HG02798 (cell line): ENCODE data around the gene MT1HL1.
A peak's percentile ranks its signal among the peaks of the same experiment; 100 is the strongest.

Experiments
- ATAC-seq: cut with Tn5 transposase; IDR thresholded peaks from one replicate; pipeline ENCODE4 v1.9.1; 2021; ENCODE audit warnings: mild to moderate bottlenecking; ENCODE audit not compliant: unreplicated experiment, poor library complexity

Gene MT1HL1

DNA sequence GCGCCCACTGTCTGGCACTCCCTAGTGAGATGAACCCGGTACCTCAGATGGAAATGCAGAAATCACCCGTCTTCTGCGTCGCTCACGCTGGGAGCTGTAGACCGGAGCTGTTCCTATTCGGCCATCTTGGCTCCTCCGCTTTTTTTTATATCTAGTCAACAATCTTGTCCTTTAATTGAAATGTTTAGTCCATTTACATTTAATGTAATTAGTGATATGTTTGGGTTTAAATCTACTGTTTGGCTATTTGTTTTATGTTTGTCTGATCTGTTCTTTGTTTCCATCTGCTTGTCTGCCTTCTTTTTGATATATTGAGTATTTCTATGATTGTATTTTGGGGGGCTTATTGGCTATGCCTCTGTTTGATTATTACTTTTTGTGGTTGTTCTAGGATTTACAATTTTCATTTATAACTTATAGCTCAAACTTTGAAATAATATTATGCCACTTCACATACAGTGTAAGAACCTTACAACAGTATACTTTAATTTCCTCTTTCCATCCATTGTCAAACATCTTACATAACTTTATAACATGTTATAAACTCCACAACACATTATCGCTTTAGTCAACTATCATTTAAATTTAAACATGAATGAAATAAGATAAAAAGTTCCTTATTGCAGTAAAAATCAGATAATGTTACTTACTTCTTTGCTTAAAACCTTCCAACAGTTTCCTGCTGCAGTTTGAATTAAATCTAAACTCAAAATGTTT lies 21.3 kb upstream of the MT1HL1 start:
- ATAC-seq, result no peak

DNA sequence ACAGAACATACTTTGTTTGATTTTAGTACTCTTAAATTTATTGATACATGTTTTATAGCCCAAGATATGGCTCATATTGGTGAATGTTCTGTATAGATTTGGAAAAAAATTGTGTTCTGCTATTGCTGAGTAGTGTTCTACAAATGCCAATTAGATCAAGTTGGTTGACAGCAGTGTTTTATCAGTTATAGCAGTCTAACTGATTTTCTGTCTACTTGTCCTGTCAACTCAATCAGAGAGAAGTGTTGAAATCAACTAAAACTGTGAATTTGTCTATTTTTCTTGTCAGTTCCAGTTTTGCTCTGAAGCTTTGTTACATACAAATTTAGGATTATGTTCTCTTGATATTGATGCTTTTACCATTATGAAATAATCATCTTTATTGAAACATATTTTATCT lies 14.7 kb upstream of the MT1HL1 start:
- no peak for ATAC-seq

DNA sequence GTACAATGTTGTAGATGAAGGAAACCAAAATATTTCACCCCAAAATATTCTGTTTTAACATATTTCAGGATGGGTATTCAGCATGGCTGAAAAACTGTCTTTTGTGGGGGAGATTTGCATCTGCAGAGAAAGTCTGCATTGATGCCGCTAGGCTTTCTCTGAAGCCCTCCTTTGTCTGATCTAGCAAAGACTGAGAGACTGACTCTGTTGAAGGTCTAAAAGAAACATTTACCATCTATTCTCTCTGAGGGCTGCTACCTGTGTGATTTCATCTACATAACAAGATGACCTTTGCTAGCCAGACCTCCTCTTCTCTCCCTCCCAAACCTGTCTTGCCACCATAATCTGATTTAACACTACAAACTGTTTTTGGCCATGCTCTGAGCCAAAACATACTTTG lies 12.4 kb upstream of the MT1HL1 start:
- ATAC-seq, result no peak

DNA sequence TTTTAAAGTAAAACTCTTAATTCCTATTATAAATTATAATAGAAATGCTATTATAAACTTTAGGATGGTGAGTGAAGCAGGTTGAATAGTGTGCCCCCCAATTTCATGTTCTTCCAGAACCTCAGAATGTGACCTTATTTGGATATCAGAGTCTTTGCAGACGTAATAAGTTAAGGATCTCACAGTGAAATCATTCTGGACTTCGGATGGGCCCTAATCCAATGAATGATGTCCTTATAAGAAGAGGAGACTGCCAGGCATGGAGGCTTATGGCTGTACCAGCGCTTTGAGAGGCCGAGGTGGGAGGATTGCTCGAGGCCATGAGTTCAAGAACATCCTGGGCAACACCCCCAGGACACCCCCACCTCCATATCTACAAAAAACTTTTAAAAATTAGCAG lies 9.4 kb upstream of the MT1HL1 start:
- ATAC-seq, result no peak

DNA sequence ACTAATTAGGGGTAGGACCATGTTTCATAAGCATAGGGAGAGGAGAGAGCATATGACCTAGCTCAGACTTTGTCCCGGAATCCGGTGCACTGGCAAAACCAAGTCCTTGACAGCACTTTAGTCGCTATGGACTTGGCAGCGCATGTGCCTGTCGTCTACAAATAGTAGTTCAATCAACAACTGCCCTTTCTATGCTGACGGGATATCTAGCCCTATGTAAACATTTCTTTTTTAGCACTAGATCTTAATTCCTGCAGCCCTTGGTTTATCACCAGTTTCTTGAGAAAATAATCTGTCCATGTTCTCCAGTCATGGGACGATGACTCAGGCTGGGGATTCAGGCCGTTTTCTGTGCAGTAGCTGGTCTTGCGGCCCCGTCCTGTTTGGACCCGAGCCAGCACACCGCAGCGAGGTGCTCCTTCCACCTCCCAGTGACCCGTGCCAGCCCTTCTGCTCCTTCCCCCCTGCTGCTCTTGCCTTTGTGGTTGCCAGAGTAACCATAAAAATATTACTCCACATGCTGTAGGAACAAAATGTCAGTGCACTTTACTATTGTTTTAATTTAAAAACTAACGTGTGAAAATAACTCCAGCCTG lies 8.6 kb upstream of the MT1HL1 start:
- no peak for ATAC-seq

DNA sequence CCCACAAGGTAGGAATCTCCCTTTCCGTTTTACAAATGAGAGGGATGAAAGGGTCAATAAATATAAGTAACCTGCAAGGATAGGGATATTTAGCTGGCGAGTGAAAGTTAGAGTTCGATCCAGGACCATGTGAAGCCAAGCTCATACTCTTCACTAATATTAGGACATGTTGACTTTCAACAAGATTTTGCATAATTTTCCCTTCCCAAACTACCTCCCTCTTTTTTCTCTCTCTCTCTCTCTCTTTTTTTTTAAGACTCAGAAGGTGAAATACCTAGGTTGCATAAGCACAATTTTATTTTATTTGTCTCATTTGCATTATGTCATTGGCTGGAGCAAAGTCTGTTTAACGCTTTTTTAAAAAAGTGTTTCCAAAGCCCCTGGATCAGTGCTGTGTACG lies 8.1 kb upstream of the MT1HL1 start:
- ATAC-seq, result no peak

DNA sequence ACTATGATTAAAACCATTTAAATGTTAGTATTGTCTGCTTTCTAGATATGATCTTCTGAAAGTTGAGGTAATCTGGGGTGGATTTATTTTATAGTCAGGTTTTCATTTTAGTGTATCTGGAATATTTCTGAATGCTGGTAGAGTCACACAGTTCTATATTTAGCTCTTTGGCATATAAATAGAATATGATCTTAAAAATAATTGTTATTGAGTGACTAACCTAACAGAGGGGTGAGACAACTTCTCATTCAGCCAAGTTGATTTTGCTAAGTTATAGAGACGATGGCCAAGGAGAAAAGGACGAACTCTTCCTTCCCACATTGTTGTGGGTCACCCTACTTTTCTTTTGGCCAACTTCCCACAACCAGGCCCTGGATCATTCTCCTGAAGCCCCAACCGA lies 7.2 kb upstream of the MT1HL1 start:
- no peak for ATAC-seq

DNA sequence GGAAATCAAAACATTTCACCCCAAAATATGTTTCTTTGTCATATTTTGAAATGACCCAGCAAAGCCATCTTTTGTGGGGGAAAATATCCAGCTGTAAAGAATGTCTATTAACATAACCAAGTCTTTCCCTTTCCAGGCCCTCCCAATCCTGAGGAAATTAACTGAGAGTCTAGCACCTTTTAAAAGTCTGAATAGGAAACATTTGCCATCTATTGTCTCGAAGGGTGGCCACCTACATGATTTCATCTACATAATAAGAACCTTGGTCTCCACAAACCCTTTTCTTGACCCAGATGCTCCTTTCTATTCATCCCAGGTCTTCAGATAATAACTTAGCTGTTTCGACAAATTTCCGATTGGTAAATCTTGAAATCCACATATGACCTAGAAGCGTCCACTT lies 5.4 kb upstream of the MT1HL1 start:
- ATAC-seq, result no peak

DNA sequence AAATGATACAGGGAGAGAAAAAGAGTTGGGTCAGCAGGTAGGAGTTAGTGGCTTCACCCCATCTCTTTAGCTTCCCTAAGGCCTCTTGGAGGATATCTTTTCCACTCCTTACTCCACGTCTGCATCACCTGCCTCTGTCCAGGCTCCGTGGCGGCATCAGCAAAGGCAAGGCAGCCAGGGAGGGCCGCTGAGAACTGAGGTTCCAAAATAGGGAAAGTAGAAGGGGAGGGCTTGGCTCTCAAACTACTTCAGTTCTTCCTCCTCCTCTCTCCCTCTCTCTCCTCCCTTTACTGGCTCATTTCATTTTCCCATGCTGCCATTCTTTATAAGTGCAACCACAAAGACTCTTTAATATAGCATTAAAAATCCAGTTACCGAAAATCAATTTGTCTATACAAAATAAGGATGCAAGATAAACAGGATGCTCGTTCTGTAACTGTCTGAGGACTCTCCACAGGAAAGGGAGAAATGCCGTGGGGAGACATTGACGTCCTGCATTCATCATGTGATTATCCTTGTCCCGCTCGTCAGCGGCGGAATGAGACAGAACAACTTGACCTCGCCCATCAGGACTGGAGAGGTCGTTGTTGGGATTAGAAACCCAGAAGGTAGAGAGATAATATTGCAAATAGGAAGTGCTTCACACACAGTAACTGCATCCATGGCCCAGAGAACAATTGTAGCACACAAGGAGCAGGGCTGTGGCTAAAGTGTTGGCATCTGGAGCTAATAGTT lies 3.1 kb upstream of the MT1HL1 start:
- ATAC-seq, result no peak

DNA sequence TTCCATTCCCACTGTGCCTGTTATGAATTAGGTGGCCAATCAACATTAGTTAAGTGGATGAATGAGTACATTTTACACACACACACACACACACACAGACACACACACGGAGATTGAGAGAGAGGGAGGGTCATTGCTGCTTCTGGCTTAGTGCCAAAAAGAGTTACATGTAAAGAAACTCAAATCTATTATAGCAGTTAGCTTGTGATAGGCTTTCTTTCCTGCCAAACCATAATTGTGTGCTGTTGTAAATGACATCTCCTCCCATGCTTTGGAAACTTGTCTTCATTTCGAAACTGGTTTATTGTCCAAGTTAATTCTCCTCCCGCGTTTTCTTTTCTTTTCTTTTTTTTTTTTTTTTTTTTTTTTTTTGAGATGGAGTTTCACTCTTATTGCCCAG lies 1.4 kb upstream of the MT1HL1 start:
- no peak for ATAC-seq

DNA sequence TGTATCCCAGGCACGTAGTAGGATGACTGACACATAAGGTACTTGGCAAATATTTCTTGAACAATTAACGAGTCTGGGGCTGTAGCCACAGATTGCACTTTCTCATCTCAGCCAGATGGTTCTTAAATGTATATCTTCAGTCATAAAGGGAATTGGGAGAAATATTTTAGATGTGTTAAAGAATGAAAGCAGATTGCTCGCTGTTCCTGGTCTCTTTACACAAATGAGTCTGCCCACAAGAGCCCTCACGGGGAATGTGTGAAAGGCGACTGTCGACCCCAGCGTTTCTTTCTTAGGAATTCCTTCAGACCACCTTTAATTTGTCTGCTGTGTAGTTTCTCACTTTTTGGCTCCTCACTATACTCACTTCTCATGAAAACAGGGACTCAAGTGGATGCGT lies 725 bp downstream of the MT1HL1 start:
- ATAC-seq, result no peak

DNA sequence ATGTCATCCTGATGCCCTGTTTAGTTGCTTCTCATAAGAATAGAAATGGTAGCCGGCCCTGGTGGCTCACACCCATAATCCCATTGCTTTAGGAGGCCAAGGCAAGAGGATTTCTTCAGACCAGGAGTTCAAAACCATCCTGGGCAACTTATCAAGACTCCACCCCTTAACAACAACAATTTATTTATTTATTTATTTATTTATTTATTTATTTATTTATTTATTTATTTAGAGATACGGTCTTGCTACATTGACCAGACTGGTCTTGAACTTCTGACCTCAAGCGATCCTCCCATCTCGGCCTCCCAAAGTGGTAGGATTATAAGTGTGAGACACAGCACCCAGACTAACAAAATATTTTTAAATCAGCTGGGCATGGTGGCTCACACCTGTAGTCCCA lies 4.0 kb downstream of the MT1HL1 start:
- no peak for ATAC-seq

DNA sequence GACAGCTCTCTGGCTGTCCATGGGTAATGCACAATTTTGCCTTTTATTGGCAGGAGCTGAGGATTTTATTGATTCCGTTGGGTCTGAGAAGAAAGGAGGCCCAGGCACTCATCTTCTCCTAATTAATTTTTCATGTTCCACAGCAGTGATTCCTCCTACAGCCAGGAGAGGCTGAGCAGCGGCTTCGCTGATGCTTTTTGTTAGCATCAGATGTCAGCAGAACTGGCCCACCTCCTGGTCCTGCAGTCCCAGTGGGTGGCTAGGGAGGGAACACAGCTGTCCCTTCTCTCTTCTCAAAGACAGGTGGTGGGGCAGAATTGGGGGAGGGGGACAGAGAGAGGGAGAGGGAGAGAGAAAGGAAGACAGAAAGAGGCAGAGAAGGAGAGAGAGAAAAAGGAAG lies 5.7 kb downstream of the MT1HL1 start:
- no peak for ATAC-seq

DNA sequence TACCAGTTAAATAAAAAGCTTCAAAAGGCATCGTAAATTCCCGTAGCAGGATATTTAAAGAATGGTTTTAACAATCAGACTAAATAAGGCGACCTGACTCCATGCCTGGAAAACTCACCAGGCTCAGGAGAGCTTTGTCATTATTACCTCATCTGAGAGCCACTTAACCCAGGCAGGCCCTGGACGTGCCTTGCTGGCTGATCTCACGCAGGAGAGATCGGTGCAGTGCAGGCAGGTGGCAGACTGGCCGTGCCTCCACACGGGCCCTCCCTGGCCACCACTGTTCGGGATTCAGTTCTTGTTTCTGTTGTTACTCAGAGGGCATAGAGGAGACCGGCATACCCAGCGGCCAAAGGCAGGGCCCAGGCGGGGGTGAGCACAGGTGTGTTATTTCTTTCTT lies 6.4 kb downstream of the MT1HL1 start:
- ATAC-seq, result no peak

DNA sequence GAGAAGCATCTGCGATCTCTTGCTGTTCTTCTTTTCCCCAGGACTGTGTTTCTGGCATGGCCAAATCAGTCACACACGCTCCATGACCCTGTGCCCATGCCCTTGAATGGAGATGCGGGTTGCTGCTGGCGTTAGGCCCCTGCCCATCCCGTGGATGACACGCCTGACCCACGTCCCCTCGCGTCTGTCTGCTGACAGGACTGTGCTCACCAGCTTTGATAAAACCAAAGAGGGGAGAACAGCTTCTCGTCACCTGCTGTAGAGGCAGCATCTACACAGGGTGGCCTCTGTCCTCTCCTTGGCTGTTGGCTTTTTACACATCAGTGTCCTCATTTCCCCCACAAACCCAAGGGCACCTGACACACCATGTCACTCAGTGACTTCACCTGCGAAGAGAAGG lies 6.9 kb downstream of the MT1HL1 start:
- ATAC-seq, result no peak

DNA sequence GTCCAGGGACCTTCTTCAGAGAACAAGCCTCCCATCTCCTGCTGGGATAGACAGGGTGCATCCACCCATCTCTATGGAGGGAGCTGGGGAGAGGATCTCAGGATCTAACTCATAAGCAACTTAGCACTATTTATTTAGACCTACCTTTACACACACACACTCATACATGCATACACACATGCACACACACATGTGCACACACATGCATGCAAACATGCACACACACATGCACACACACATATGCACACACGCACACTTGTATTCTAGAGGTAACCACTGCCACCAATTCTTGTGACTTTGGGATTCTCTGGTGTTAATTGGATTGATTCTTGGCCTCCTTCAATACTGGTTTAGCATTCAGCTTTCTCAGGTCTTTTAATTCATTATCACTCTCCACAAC lies 9.8 kb downstream of the MT1HL1 start:
- no peak for ATAC-seq

DNA sequence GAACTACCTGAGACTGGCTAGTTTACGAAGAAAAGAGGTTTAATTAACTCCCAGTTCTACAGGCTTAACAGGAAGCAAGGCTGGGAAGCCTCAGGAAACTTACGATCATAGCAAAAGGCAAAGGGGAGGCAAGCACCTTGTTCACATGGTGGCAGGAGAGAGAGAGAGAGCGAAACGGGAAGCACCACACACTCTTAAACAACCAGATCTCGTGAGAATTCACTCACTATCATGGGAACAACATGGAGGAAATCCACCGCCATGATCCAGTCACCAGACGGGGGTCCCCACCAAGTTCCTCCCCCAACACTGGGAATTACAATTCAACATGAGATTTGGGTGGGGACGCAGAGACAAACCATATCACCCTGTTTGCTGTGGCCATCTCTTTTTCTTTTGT lies 11.8 kb downstream of the MT1HL1 start:
- no peak for ATAC-seq

DNA sequence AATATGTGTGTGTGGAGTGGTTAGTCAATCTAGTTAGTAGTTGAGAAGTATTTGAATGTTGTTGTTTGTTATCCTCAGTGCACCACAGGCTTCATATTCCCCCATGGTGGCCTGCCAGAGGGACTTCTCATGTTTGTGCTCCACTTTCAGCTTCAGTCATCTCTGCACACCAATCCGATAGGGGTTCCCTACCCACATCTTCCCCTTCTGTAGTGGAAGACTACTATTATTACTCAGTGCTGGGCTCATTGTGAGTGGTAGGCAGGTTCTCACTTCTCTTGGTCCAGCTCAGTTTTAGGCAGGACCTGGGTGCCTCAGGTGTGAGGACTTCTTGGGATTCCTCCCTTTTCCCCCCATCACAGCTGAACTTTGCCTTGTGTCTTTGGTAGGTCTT lies 14.2 kb downstream of the MT1HL1 start:
- peak; percentile 60 for ATAC-seq

DNA sequence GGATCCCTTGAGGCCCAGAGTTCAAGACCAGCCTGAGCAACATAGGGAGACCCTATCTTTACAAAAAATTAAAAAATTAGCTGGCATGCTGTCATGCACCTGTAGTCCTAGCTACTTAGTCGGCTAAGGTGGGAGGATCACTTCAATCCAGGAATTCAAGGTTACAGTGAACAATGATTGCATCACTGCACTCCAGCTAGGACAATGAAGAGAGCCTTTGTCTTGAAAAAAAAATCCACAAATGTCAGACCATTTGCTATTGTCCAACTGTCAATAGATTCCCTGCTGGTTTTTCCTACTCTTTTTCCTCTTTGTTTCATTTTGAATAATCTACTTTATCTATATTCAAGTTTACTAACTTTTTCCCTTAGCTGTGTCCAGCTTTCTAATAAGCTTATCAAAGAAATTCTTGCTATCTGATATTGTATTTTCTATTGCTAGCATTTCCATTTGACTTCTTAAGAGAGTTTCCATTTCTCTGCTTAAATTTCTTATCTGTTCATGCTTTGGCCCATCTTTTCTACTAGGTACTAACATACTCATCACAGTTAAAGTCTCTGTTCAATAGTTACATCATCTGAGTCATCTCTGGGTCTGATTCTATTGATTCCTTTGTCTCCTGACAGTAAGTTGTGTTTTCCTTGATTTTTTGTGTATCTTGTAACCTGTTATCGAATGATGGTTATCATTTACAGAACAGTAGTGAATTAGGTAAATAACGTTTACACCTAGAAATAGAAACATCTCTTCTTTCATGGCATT lies 14.8 kb downstream of the MT1HL1 start:
- ATAC-seq, result no peak

DNA sequence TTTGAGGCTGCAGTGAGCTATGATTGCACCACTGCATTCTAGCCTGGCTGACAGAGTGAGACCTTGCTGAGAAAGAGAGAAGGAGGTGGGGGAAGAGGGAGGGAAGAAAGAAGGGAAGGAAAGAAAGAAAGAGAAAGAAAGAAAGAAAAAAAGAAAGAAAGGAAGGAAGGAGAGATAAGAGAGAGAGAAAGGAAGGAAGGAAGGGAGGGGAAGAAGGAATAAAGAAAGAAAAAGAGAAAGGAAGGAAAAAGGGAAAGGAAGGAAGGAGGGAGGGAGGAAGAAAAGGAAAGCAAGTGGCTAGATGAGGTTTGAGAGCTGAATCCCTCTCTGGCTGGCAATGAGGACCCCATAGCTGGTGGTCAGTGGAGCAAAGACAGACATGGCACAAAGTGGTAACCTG lies 20.4 kb downstream of the MT1HL1 start:
- no peak for ATAC-seq

DNA sequence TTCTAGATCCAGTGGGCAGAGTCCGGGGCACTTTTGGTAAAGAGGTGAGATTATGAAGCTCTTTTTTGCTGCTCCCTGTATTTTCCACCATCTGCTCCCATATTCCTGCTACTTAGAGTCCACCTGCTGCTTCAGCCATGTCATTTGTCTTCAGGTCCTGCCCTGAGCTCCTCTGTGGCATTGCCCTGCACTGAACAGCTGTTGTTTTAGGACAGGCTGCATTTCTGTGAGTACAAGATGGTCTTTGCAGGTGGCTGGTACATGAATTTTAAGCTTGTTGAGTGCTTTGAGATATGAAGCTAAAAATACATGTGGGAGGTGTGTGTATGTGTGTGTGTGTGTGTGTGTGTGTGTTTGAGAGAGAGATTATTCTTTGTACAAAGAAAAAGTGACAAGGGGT lies 21.9 kb downstream of the MT1HL1 start:
- ATAC-seq, result no peak
